Heart right ventricle (tissue), 16 donors: Measurements from ENCODE around the gene HOXB2. TPM values are rescaled to one million over a fixed set of nuclear protein-coding genes. Genes with fewer than 3 reads are reported as not detected.

ENCODE experiments used
- ATAC-seq, 8 donors: fragments of 200-7000 bp; cut with Tn5 transposase; one replicate each; pipeline ENCODE4 v1.9.1; 2020; ENCODE audit warnings: mild to moderate bottlenecking in 8 of 8, moderate library complexity in 8 of 8, moderate number of reproducible peaks in 1 of 8
- DNase-seq, 2 donors: peaks; one replicate each; pipeline ENCODE4 v3.0.0-alpha.2; 2020
- H3K27ac ChIP-seq, 10 donors: fragments of 200-600 bp; sonication (generic) in 2 of 10; one replicate each; pipeline versions ENCODE4 v1.5.0 to v1.8.0; 2020 to 2022; ENCODE audit warnings: mild to moderate bottlenecking in 3 of 10
- H3K27me3 ChIP-seq, 7 donors: fragments of 200-600 bp; one replicate each; pipeline ENCODE4 v1.8.0; 2021 to 2022; ENCODE audit warnings: mild to moderate bottlenecking in 2 of 7
- H3K36me3 ChIP-seq, 9 donors: fragments of 200-600 bp; sonication (generic) in 1 of 9; one replicate each; pipeline versions ENCODE4 v1.5.0 to v1.8.0; 2020 to 2022; ENCODE audit warnings: mild to moderate bottlenecking in 2 of 9
- H3K4me1 ChIP-seq, 9 donors: fragments of 200-600 bp; sonication (generic) in 1 of 9; one replicate each; pipeline versions ENCODE4 v1.5.0 to v1.8.0; 2020 to 2022; ENCODE audit warnings: mild to moderate bottlenecking in 4 of 9
- H3K4me3 ChIP-seq, 10 donors: fragments of 200-600 bp; sonication (generic) in 2 of 10; one replicate each; pipeline versions ENCODE4 v1.5.0 to v1.8.0; 2020 to 2022; ENCODE audit warnings: mild to moderate bottlenecking in 7 of 10, moderate library complexity in 2 of 10
- H3K9me3 ChIP-seq, 11 donors: fragments of 200-600 bp in 10 of 11; sonication (generic) in 2 of 11; one replicate each; pipeline versions ENCODE4 v1.5.0 to v1.8.0; 2013 to 2022; ENCODE audit warnings: mild to moderate bottlenecking in 2 of 11, control low read depth in 1 of 11, moderate library complexity in 1 of 11
- CTCF ChIP-seq, 9 donors: fragments of 200-600 bp; sonication (generic) in 2 of 9; IDR thresholded peaks; one replicate each; pipeline versions ENCODE4 v1.5.0 to v1.8.0; 2021 to 2022; ENCODE audit warnings: antibody characterized with exemption in 9 of 9, mild to moderate bottlenecking in 5 of 9, moderate library complexity in 1 of 9
- WGBS, 2 donors: extraction: QIAGEN DNeasy Blood & Tissue Kit; methylation state at CpG; one replicate each; pipeline ENCODE4 v1.1.7; 2013; ENCODE audit warnings: inconsistent platforms in 1 of 2; 5-methylcytosine and 5-hydroxymethylcytosine counted together
- intact Hi-C, 10 donors: fragments of 100-400 bp; cut with DNase I; formaldehyde crosslinking; loops; one replicate each; pipeline versions ENCODE4 v1.11.1 to v1.14.2; 2022
- polyA plus RNA-seq, 2 donors: library from polyadenylated mRNA; stranded (reverse); fragments of 200-250 nt; gene quantifications; one replicate each; pipeline ENCODE4 v1.2.3, GENCODE V29; 2013
- total RNA-seq, 10 donors: library from RNA; stranded (reverse); fragmentation: NEBNext Ultra II Directional in 3 of 10; extraction: Animal tissue kit (Norgen Biotek cat#: 25700) in 3 of 10; gene quantifications; one replicate each; pipeline versions ENCODE4 v1.2.1 to v1.2.4, GENCODE V29; 2021 to 2023
- donor health status: Arrhythmogenic right ventricular cardiomyopathy.
- donor health status: ischemic (EF 13 %, LVEDD 7.1; RV severe dilation, severe dysfunction).
- donor health status: healthy with polysubstance abuse.
- donor health status: DM: no; HTN: yes; CAD: no.
- donor health status: DM: no; HTN: no; CAD: no.
- donor health status: ischemic (EF 25% LVEDD 6.9; RV normal size, moderate dysfunction).
- donor health status: ischemic (EF 25% LVEDD 5.7; RV mildly dilated, moderate dysfunction).
- donor health status: healthy.
- donor health status: DM: yes; HTN: yes; CAD: no.
- donor health status: Ischemic cardiomyopathy.
- donor health status: ischemic (EF 35%, LVEDD 5.7; RV mildly dilated, moderate dysfunction).
- donor health status: nonischemic (EF 11% LVEDD 7.7; RV severe dilation, severe dysfunction).
- donor health status: DM: yes; HTN: yes; CAD: no.
- donor health status: PGD.
- donor health status: ischemic (EF 29% LVEDD 5.4; RV normal size, mild dysfunction).
- donor health status: nonischemic (EF 23%, LVEDD 6.1; RV moderate dilation, normal function).

The HOXB2 gene
- total and polyA plus RNA-seq, 12 donors: 0.47 to 7.9 (median 2.2) TPM

- no peak for DNase-seq
- WGBS, 2 donors: 25 to 47% methylated on average over 67 to 70 of the region's 70 CpGs
- Histone ChIP-seq H3K9me3 (no peaks in the 10 kb centered on the region), H3K4me3 (no peak overlapping the region), H3K27ac (no peak overlapping the region), H3K4me1 (peaks cover 0 to 35% (median 11%) of the 10 kb centered on the region in 9 donors), H3K27me3 (peaks cover 0 to 100% (median 96%) of the 10 kb centered on the region in 7 donors), H3K36me3 (peaks cover 0 to 4% (median 0%) of the 10 kb centered on the region in 9 donors)
- no peak for ATAC-seq
- intact Hi-C loops: no loop called here
- no peak for TF ChIP-seq CTCF (IDR thresholded peaks at IDR 0.05)
These were observed 5.7 kb upstream of the HOXB2 start for GRCh38 chr17:48550502-48551213.

- peaks cover 0 to 39% (median 16%) of the 10 kb centered on the region in 9 donors for H3K4me1 ChIP-seq
- ATAC-seq (no peak), DNase-seq (no peak)
- 39 to 50% methylated on average over 18 of the region's 18 CpGs for WGBS, 2 donors
- H3K36me3 ChIP-seq: peaks cover 0 to 4% (median 0%) of the 10 kb centered on the region in 9 donors
- H3K4me3 ChIP-seq: no peak overlapping the region
- intact Hi-C loops: loop anchor here in 1 of 10 donors (2.0 kb wide), 1 partner anchor 19 kb away; no protein-coding TSS in a partner anchor
- H3K27me3 ChIP-seq: peaks cover 0 to 100% (median 97%) of the 10 kb centered on the region in 7 donors
- no peak for TF ChIP-seq CTCF (IDR thresholded peaks at IDR 0.05)
- H3K27ac ChIP-seq: no peak overlapping the region
- H3K9me3 ChIP-seq: no peaks in the 10 kb centered on the region
These were observed 5.1 kb upstream of the HOXB2 start for GRCh38 chr17:48549914-48550501.

- peaks cover 0 to 4% (median 0%) of the 10 kb centered on the region in 9 donors for H3K36me3 ChIP-seq
- 57 to 64% methylated on average over 3 of the region's 3 CpGs for WGBS, 2 donors
- intact Hi-C loops: loop anchor here in 1 of 10 donors (2.0 kb wide), 1 partner anchor 20 kb away; no protein-coding TSS in a partner anchor
- no peak for DNase-seq
- peaks cover 0 to 35% (median 11%) of the 10 kb centered on the region in 9 donors for H3K4me1 ChIP-seq
- no peak overlapping the region for H3K27ac ChIP-seq
- TF ChIP-seq CTCF (IDR thresholded peaks at IDR 0.05): no peak
- no peak for ATAC-seq
- H3K9me3 ChIP-seq: no peaks in the 10 kb centered on the region
- no peak overlapping the region for H3K4me3 ChIP-seq
- H3K27me3 ChIP-seq: peaks cover 0 to 100% (median 97%) of the 10 kb centered on the region in 7 donors
These were observed 4.3 kb upstream of the HOXB2 start for GRCh38 chr17:48549281-48549630.

GRCh38 chr17:48548523-48549280, 3.8 kb upstream of the HOXB2 start:
- Histone ChIP-seq H3K27me3 (peaks cover 0 to 100% (median 97%) of the 10 kb centered on the region in 7 donors), H3K4me3 (no peak overlapping the region), H3K9me3 (no peaks in the 10 kb centered on the region), H3K27ac (peak overlapping the region in 2 of 10 donors; percentile 7 to 11), H3K4me1 (peaks cover 0 to 31% (median 11%) of the 10 kb centered on the region in 9 donors), H3K36me3 (peaks cover 0 to 4% (median 0%) of the 10 kb centered on the region in 9 donors)
- ATAC-seq (no peak), DNase-seq (no peak)
- intact Hi-C loops: loop anchor here in 1 of 10 donors (2.0 kb wide), 1 partner anchor 20 kb away; no protein-coding TSS in a partner anchor
- WGBS, 2 donors: 48 to 51% methylated on average over 6 of the region's 6 CpGs
- TF ChIP-seq CTCF (IDR thresholded peaks at IDR 0.05): no peak
